IgD-negative memory B cell (primary cell): ENCODE results near the gene HYCC1. TPM values are rescaled to one million over a fixed set of nuclear protein-coding genes. Genes with fewer than 3 reads are reported as not detected.
"Not testable (repeated sequence)": the region's sequence is repeated elsewhere in the genome, so short reads cannot be mapped to it uniquely, and the experiment has no call there.

Source experiments
- H3K27ac Mint-ChIP-seq, 3 donors: one replicate each; pipeline ENCODE4 v1.8.0; 2020 to 2022; ENCODE audit warnings: mild to moderate bottlenecking in 3 of 3, mixed read lengths in 3 of 3, moderate library complexity in 1 of 3
- H3K27me3 Mint-ChIP-seq: one replicate; pipeline ENCODE4 v1.8.0; 2021; ENCODE audit warnings: mixed read lengths
- H3K36me3 Mint-ChIP-seq: one replicate; pipeline ENCODE4 v1.8.0; 2020; ENCODE audit warnings: mild to moderate bottlenecking, mixed read lengths
- H3K4me1 Mint-ChIP-seq, 3 donors: one replicate each; pipeline ENCODE4 v1.8.0; 2020 to 2022; ENCODE audit warnings: mixed read lengths in 3 of 3, mild to moderate bottlenecking in 1 of 3
- H3K4me3 Mint-ChIP-seq, 4 donors: one replicate each; pipeline ENCODE4 v1.8.0; 2020 to 2022; ENCODE audit warnings: mild to moderate bottlenecking in 4 of 4, mixed read lengths in 4 of 4, moderate library complexity in 3 of 4
- H3K9me3 Mint-ChIP-seq, 3 donors: one replicate each; pipeline ENCODE4 v1.8.0; 2020 to 2021; ENCODE audit warnings: mixed read lengths in 3 of 3, mild to moderate bottlenecking in 1 of 3
- polyA plus RNA-seq: library from polyadenylated mRNA; unstranded; fragments of 300-500 nt; fragmentation: Illumina TruSeq; gene quantifications from one replicate; pipeline ENCODE4 v1.2.3, GENCODE V29; 2021

HYCC1 gene
- polyA plus RNA-seq, 1 donor from 2014 or later = 22.9 TPM

DNA sequence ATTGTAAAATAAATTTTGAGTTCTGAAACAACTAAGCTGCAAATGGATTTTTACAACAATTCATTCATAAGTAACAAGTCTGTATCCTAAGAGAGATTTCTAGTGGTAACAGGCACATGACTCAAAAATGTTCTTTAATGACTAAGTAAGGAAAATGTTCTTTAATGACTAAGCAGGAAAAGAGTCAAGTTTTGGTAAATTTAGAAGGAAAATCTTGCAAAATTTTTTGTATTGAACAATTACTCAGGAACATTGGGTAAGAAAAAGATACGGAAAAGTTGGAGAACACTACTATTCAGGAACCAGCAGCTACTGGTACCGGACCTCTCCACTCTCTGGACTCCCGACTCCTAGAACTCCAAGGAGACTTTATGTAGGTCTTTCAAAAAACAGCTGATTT is 33.5 kb downstream of the HYCC1 start:
- H3K4me1 Mint-ChIP-seq = peaks cover 0 to 3% (median 0%) of the 10 kb centered on the region in 3 donors
- peaks cover 13% of the 10 kb centered on the region for H3K36me3 Mint-ChIP-seq
- H3K27ac Mint-ChIP-seq = no peak overlapping the region
- no peak overlapping the region for H3K4me3 Mint-ChIP-seq
- no peaks in the 10 kb centered on the region for H3K9me3 Mint-ChIP-seq
- no peaks in the 10 kb centered on the region for H3K27me3 Mint-ChIP-seq

DNA sequence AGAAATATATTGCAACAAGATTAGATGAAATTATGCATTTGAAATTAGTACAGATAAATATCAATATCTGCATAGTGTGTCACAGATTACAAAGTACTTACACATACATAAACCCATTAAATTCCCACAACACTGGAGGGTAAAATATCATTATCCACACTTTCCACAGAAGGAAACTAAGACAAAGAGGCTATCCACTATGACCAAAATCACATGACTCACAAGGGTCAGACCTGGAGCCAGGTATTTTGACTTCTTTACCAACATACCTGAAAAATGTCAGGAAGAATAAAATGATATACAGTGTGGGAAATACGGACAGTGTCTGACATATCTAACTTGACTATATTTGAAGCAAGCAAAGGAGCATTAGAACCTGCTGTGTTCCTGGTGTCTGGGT is 34.1 kb downstream of the HYCC1 start:
- no peak overlapping the region for H3K4me3 Mint-ChIP-seq
- no peaks in the 10 kb centered on the region for H3K9me3 Mint-ChIP-seq
- peaks cover 13% of the 10 kb centered on the region for H3K36me3 Mint-ChIP-seq
- H3K27me3 Mint-ChIP-seq = no peaks in the 10 kb centered on the region
- H3K4me1 Mint-ChIP-seq = peaks cover 0 to 3% (median 0%) of the 10 kb centered on the region in 3 donors
- H3K27ac Mint-ChIP-seq = no peak overlapping the region

DNA sequence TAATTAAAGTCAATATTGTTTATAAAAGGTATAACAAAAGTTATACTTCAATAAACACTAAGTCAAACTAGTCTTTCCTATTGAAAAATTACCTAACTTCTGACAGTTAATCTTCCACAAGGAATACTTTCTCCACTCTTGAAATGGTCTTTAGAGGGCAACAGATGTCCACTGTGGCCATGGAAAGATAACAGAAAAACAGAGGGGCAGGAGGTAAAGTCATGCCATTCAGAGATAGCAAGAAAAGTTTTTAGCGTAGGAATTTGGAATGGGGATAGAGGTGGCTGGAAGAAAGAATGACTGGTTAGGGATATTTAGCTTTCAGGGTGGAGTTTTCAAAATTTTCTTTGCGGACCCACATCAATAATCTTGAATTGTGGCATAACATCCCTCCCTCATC is 34.7 kb downstream of the HYCC1 start:
- Mint-ChIP-seq H3K9me3 (no peaks in the 10 kb centered on the region), H3K27me3 (no peaks in the 10 kb centered on the region), H3K4me1 (peaks cover 0 to 3% (median 0%) of the 10 kb centered on the region in 3 donors), H3K27ac (no peak overlapping the region), H3K4me3 (no peak overlapping the region), H3K36me3 (peaks cover 13% of the 10 kb centered on the region)

DNA sequence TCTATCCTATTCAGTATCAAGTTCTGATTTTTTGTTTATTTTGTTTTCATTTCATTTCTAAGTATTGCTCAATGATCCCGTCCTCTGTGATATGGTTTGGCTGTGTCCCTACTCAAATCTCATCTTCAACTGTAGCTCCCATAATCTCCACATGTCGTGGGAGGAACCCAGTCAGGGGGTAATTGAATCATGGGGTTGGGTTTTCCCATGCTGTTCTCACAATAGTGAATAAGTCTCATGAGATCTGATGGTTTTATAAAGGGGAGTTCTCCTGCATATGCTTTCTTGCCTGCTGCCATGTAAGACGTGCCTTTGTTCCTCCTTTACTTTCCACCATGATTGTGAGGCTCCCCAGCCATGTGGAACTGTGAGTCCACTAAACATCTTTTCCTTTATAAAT is 39.3 kb downstream of the HYCC1 start:
- not testable (repeated sequence) for H3K4me1 Mint-ChIP-seq, H3K4me3 Mint-ChIP-seq, H3K27ac Mint-ChIP-seq, H3K9me3 Mint-ChIP-seq, H3K27me3 Mint-ChIP-seq
- H3K36me3 Mint-ChIP-seq = peaks cover 18% of the 10 kb centered on the region

DNA sequence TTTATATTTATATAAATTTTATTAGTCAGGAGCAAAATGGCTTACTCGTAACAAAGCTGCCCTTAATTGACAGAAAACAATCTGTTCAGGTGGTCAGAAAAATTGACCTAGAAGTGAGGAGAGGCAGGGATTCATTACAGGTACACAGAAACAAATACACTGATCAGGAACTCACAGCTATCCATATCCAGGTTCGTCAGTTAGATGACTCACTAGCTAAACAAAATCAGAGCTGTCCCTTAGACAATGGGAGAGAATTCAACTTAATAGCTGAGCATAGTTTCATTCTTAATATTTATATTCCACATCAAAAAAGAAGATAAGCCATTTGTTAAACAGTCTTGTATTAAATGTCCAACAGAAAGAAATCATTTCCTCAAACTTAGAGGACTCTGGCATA is 41.7 kb downstream of the HYCC1 start:
- Mint-ChIP-seq H3K4me1 (peaks cover 0 to 1% (median 0%) of the 10 kb centered on the region in 3 donors), H3K4me3 (no peak overlapping the region), H3K36me3 (peaks cover 22% of the 10 kb centered on the region), H3K9me3 (no peaks in the 10 kb centered on the region), H3K27me3 (no peaks in the 10 kb centered on the region), H3K27ac (no peak overlapping the region)

DNA sequence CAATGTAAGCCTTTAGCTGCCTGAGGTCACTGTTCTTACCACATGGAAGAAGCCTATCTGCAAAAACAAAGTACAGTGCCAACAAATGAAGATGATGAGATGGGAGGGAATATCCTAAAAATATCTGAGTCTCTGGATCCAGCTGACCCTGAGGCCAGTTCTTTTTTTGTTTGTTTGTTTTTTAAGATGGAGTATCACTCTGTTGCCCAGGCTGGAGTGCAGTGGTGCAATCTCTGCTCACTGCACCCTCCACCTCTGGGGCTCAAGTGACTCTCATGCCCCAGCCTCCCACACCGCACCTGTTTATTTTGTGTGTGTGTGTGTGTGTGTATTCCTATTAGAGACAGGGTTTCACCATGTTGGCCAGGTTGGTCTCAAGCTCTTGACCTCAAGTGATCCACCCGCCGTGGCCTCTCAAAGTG is 44.9 kb downstream of the HYCC1 start:
- H3K36me3 Mint-ChIP-seq = peaks cover 13% of the 10 kb centered on the region
- H3K27ac Mint-ChIP-seq = no peak overlapping the region
- H3K9me3 Mint-ChIP-seq = no peaks in the 10 kb centered on the region
- peaks cover 0 to 1% (median 0%) of the 10 kb centered on the region in 3 donors for H3K4me1 Mint-ChIP-seq
- H3K4me3 Mint-ChIP-seq = no peak overlapping the region
- no peaks in the 10 kb centered on the region for H3K27me3 Mint-ChIP-seq

Other genes starting within 250 kb of the HYCC1 start
- gene TOMM7, start 191.3 kb downstream of the HYCC1 start, polyA plus RNA-seq = 479 TPM
- gene KLHL7, start 91.7 kb upstream of the HYCC1 start, polyA plus RNA-seq = 21.0 TPM
- 52.1 TPM for gene NUP42, start 167.9 kb upstream of the HYCC1 start, polyA plus RNA-seq
- gene GPNMB, start 232.6 kb upstream of the HYCC1 start, polyA plus RNA-seq = not detected